AG04450 (cell line): ENCODE results near the gene PRRC2B. TPM values are rescaled to one million over a fixed set of nuclear protein-coding genes. Genes with fewer than 3 reads are reported as not detected.

Experiments
- CTCF ChIA-PET: fragments of 300-600, 350-600 bp; formaldehyde crosslinking; extraction: SDS; loops from one replicate; lab custom pipeline; 2022; ENCODE audit warnings: antibody characterized with exemption, inconsistent platforms; lab: Charles Lee
- POLR2A ChIA-PET: fragments of 350-600 bp; formaldehyde crosslinking; extraction: SDS; loops from one replicate; lab custom pipeline; 2021; ENCODE audit warnings: antibody characterized with exemption, inconsistent platforms; lab: Yijun Ruan, JAX
- DNase-seq: peaks from one replicate; pipeline ENCODE4 v3.0.0-alpha.2; 2011; ENCODE audit warnings: low read depth, low spot score
- H3K27ac ChIP-seq: one replicate; pipeline ENCODE4 v1.5.1; 2012; ENCODE audit warnings: low read depth, low read length, control low read depth
- H3K27me3 ChIP-seq: one replicate; pipeline ENCODE4 v1.6.0; 2012; ENCODE audit warnings: low read length; ENCODE audit not compliant: control insufficient read depth, insufficient read depth
- H3K4me3 ChIP-seq: 2 replicates; pipeline ENCODE4 v1.5.1; 2011; ENCODE audit warnings: mild to moderate bottlenecking, low read depth, low read length, control low read depth
- H3K9me3 ChIP-seq: 2 replicates; pipeline ENCODE4 v1.5.1; 2012; ENCODE audit warnings: low read length; ENCODE audit not compliant: control insufficient read depth, insufficient read depth
- polyA plus RNA-seq: library from polyadenylated mRNA; depleted of rRNA; stranded (reverse); fragments of >200 nt; gene quantifications from 2 replicates; pipeline ENCODE4 v1.2.3, GENCODE V29; 2011
- TF ChIP-seq, protein P1 (sequence below): IDR thresholded peaks from 2 replicates; pipeline ENCODE4 v1.5.1; 2011; ENCODE audit warnings: low read depth, low read length, control low read depth, inconsistent platforms

PRRC2B gene
- polyA plus RNA-seq, 1 experiment = 31.8 TPM

DNA sequence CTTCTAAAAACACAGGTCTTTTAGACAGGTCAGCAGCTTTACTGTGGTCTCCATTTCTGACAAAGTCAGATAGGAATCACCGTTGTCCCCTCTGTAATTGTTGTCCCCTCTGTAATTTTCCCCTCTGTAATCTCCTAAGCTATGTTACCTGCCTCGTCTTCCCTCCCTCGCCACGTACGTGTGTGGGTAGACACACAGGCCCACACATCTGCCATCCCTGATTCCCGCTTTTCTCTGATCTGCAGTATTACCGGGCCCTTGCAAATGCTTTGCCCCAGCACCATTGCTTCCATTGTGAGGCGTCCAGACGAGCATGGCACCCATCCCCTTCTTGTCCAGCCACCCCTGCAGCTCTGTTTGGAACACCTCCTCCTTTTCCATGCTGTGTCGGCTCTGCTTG is 63.9 kb downstream of the PRRC2B start:
- CTCF ChIA-PET = interaction anchor here (1.0 to 1.7 kb wide), 3 partner anchors 107 to 122 kb away, joined by 3 to 7 read pairs (median 3); no protein-coding TSS in a partner anchor
- H3K27me3 ChIP-seq = no peaks in the 10 kb centered on the region
- POLR2A ChIA-PET = no interaction called here
- no peak for DNase-seq
- TF ChIP-seq, protein P1, sequence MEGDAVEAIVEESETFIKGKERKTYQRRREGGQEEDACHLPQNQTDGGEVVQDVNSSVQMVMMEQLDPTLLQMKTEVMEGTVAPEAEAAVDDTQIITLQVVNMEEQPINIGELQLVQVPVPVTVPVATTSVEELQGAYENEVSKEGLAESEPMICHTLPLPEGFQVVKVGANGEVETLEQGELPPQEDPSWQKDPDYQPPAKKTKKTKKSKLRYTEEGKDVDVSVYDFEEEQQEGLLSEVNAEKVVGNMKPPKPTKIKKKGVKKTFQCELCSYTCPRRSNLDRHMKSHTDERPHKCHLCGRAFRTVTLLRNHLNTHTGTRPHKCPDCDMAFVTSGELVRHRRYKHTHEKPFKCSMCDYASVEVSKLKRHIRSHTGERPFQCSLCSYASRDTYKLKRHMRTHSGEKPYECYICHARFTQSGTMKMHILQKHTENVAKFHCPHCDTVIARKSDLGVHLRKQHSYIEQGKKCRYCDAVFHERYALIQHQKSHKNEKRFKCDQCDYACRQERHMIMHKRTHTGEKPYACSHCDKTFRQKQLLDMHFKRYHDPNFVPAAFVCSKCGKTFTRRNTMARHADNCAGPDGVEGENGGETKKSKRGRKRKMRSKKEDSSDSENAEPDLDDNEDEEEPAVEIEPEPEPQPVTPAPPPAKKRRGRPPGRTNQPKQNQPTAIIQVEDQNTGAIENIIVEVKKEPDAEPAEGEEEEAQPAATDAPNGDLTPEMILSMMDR = no peak
- no peaks in the 10 kb centered on the region for H3K9me3 ChIP-seq
- H3K27ac ChIP-seq = no peak overlapping the region
- no peak overlapping the region for H3K4me3 ChIP-seq

DNA sequence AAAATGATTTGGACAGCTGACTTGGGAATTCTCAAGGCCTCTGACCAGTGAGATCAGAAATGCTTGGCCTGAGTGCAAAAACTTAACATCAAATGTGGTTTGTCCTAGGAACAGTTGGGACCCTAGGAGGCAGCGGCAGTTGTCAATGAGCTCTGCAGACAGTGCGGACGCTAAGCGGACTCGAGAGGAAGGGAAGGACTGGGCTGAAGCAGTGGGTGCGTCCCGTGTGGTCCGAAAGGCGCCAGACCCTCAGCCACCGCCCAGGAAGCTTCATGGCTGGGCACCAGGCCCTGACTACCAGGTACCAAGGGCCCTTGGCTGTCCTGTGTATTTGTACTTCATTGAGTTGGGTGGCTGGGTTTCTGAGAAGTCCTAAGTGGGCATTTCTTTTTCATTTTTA is 65.2 kb downstream of the PRRC2B start:
- Histone ChIP-seq H3K27ac (no peak overlapping the region), H3K27me3 (no peaks in the 10 kb centered on the region), H3K9me3 (no peaks in the 10 kb centered on the region), H3K4me3 (no peak overlapping the region)
- ChIA-PET POLR2A (no interaction called here), CTCF (interaction anchor here (1.3 kb wide), 1 partner anchor 19 kb away, joined by 3 read pairs; no protein-coding TSS in a partner anchor)
- no peak for DNase-seq
- TF ChIP-seq, protein P1 = no peak

GRCh38 chr9:131461166-131461565 is 67.3 kb downstream of the PRRC2B start:
- TF ChIP-seq, protein P1 = no peak
- ChIA-PET CTCF (no interaction called here), POLR2A (interaction anchor here (0.7 kb wide), 1 partner anchor 34 kb away, joined by 3 read pairs; no protein-coding TSS in a partner anchor)
- Histone ChIP-seq H3K27me3 (no peaks in the 10 kb centered on the region), H3K4me3 (no peak overlapping the region), H3K27ac (no peak overlapping the region), H3K9me3 (no peaks in the 10 kb centered on the region)
- DNase-seq = no peak

- Histone ChIP-seq H3K9me3 (no peaks in the 10 kb centered on the region), H3K27ac (no peak overlapping the region), H3K4me3 (no peak overlapping the region), H3K27me3 (no peaks in the 10 kb centered on the region)
- TF ChIP-seq, protein P1 = no peak
- CTCF ChIA-PET = interaction anchor here (1.8 kb wide), 1 partner anchor 13 kb away, joined by 6 read pairs; no protein-coding TSS in a partner anchor
- DNase-seq = no peak
- POLR2A ChIA-PET = no interaction called here
These were observed 70.6 kb downstream of the PRRC2B start for GRCh38 chr9:131464354-131465000.

GRCh38 chr9:131465401-131465800 is 71.5 kb downstream of the PRRC2B start:
- H3K9me3 ChIP-seq = no peaks in the 10 kb centered on the region
- H3K27ac ChIP-seq = no peak overlapping the region
- TF ChIP-seq, protein P1 = no peak
- H3K27me3 ChIP-seq = no peaks in the 10 kb centered on the region
- POLR2A ChIA-PET = no interaction called here
- no peak for DNase-seq
- H3K4me3 ChIP-seq = no peak overlapping the region
- CTCF ChIA-PET = interaction anchor here (1.4 to 2.1 kb wide), 3 partner anchors 13 to 116 kb away, joined by 3 to 6 read pairs (median 5); no protein-coding TSS in a partner anchor
